Measurements from ENCODE around the gene ODAD3. TPM values are rescaled to one million over a fixed set of nuclear protein-coding genes. Genes with fewer than 3 reads are reported as not detected.

Gene ODAD3
- total RNA-seq, 1 donor from 2014 or later, result 0.43 TPM

Other genes starting within 250 kb of the ODAD3 start
- 499 TPM for gene KANK2, start 237.6 kb downstream of the ODAD3 start, total RNA-seq
- gene ANGPTL8, start 195.5 kb downstream of the ODAD3 start, total RNA-seq, result not detected
- gene DOCK6, start 172.6 kb downstream of the ODAD3 start, total RNA-seq, result 50.5 TPM
- not detected for gene TSPAN16, start 139.0 kb downstream of the ODAD3 start, total RNA-seq
- gene RAB3D, start 95.5 kb downstream of the ODAD3 start, total RNA-seq, result 7.4 TPM
- gene TMEM205, start 88.9 kb downstream of the ODAD3 start, total RNA-seq, result 75.7 TPM
- 24.2 TPM for gene CCDC159, start 88.6 kb downstream of the ODAD3 start, total RNA-seq
- gene PLPPR2, start 79.7 kb downstream of the ODAD3 start, total RNA-seq, result 19.3 TPM
- gene SWSAP1, start 60.5 kb downstream of the ODAD3 start, total RNA-seq, result 1.3 TPM
- gene EPOR, start 50.8 kb downstream of the ODAD3 start, total RNA-seq, result 5.6 TPM
- gene RGL3, start 15.8 kb downstream of the ODAD3 start, total RNA-seq, result 5.8 TPM
- gene PRKCSH, start 514 bp upstream of the ODAD3 start, total RNA-seq, result 100 TPM
- gene ELAVL3, start 45.9 kb upstream of the ODAD3 start, total RNA-seq, result 0.89 TPM
- 5.3 TPM for gene ZNF653, start 70.7 kb upstream of the ODAD3 start, total RNA-seq
- gene ECSIT, start 94.0 kb upstream of the ODAD3 start, total RNA-seq, result 92.9 TPM
- gene CNN1, start 103.7 kb upstream of the ODAD3 start, total RNA-seq, result 236 TPM
- 32.1 TPM for gene ELOF1, start 124.1 kb upstream of the ODAD3 start, total RNA-seq
- gene ACP5, start 142.5 kb upstream of the ODAD3 start, total RNA-seq, result 1.5 TPM
- gene ZNF627, start 162.4 kb upstream of the ODAD3 start, total RNA-seq, result 6.4 TPM

All from cardiac septum (tissue), 1 donor.